GM04504 (cell line): ENCODE data around the gene ZER1.
"Not testable (repeated sequence)": the region's sequence is repeated elsewhere in the genome, so short reads cannot be mapped to it uniquely, and the experiment has no call there.

Experiments
- DNase-seq: peaks from one replicate; pipeline ENCODE4 v3.0.0-alpha.2; 2012; ENCODE audit warnings: low read depth

ZER1 gene

DNA sequence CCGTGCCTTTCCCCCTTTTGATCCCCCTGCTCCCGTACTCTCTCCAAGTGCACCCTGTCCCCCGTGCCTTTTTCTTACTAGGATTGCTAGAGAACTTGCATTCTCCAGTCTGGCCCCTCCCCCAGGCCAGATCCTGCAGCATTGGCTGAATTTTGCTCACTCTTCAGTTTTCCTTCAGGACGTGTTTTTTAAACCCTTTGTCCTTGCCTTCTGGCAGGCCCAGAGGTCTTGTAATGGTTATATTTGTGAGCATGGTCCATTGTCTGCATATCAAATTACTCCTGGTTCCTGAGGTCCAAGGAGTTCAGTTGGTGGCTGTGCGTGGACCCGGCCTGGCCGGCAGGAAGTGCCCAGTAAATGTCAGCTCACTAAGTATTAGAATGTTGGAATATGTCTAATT is 15.9 kb upstream of the ZER1 start:
- DNase-seq, result no peak

DNA sequence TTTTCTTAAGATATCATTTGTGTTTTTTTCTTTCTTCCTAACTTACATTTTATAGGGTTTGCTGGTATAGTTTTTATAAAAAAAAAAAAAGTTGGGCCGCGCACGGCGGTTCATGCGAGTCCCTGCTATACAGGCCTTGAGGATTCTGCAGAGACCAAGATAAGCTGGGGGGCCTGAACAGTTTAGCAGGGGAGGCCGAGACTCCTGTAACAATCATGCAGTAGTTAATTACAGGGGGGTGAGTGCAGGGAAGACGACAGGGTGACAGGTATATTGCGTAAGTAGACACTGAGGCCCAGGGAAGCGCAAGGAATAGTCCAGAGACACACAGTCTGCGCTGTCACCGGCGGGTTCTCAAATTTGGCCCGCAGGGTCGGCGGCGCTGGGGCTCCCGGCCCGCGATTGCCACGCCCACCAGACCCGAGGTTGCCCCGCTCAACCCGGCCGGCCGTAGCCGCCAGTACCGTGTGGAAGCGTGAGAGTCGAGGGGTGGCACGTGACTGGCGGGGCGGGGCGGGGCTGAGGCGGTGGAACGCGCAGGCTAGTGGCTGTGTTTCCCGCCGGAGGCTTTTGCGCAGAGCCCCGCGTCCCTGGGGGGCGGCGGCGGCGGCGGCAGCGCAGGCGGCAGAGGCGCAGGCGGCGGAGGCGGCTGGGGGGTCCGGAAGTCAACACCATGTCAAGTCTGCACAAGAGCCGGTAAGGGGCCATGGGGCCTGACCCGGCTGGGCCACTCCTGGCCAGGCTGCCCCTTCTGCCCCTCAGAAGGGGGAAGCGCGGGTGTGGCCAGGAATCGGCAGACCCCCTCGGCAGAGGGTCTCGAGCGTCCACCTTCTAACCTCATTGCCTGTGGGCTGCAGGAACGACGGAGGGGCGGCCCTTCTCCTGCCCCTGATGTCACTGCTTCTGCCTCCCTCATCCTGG is 15.2 kb upstream of the ZER1 start, which contains the start of gene TBC1D13:
Gene TBC1D13, plus strand, starts transcription at position 573 of the 921 bp plus-strand sequence. Its CDS starts 101 bp downstream, at position 674.
- peak; percentile 56 for DNase-seq

DNA sequence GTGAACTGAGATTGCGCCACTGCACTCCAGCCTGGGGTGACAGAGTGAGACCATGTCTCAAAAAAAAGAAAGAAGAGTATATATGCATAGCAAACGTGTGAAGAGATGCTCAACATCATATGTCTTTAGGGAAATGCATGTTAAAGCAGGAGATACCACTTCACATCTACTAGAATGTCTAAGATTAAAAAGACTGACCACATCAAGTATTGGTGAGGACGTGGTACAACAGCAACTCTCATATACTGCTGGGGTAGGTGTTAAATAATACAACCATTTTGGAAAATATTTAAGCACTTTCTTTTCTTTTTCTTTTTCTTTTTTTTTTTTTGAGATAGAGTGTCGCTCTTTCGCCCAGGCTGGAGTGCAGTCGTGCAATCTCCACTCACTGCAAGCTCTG is 13.7 kb upstream of the ZER1 start:
- no peak for DNase-seq

DNA sequence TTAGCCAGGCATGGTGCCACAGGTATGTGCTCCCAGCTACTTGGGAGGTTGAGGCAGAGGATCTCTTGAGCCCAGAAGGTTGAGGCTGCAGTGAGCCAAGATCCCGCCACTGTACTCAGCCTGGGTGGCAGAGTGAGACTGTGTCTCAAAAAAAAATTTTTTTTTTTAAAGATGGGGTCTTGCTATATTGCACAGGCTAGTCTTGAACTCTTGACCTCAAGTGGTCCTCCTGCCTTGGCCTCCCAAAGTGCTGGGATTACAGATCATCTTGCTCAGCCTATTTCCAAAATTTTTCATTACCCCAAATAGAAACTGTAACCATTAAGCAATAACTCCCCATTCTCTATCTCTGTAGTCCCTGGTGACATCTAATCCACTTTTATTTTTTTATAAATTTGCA is 10.9 kb upstream of the ZER1 start:
- DNase-seq, result no peak

DNA sequence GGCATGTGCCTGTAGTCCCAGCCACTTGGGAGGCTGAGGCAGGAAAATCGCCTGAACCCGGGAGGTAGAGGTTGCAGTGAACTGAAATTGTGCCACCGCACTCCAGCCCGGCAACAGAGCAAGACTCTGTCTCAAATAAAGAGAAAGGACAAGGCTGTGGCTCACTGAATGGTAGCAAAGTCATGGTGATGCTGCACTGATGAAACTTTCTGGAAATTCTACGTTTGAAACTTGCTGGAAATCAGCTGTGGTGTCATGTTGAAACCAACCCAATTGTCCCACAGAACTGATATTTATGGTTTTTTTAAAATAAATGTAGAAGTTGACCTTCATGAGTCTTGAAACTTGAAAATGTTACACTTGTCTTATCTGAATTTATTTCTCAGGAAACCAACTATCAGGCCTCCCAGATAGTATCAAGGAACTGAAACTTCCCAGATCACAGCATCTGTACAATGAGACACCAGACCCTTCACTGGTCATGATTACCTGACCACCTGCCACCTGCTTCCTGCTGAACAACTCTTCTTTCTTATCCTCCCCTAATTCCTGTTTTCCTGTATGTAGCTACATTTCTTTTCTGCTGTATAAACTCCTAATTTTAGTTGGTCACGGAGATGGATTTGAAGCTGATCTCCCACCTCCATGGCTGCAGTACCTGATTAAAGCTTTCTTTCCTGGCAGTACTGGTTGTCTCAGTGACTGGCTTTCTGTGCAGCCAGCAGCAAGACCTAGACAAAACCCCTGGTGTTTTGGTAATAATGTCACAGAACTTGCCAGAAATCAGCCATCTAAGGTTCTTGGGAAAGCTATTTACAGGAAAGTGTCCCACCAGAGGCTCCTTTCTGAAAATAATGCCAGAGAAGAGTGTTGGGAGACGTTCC is 9.7 kb upstream of the ZER1 start:
- DNase-seq, result no peak

DNA sequence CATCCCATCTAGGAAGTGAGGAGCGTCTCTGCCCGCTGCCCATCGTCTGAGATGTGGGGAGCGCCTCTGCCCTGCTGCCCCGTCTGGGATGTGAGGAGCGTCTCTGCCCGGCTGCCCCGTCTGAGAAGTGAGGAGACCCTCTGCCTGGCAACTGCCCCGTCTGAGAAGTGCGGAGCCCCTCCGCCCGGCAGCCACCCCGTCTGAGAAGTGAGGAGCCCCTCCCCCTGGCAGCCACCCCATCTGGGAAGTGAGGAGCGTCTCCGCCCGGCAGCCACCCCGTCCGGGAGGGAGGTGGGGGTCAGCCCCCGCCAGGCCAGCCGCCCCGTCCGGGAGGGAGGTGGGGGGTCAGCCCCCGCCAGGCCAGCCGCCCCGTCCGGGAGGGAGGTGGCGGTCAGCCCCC is 8.4 kb upstream of the ZER1 start:
- DNase-seq, result not testable (repeated sequence)

DNA sequence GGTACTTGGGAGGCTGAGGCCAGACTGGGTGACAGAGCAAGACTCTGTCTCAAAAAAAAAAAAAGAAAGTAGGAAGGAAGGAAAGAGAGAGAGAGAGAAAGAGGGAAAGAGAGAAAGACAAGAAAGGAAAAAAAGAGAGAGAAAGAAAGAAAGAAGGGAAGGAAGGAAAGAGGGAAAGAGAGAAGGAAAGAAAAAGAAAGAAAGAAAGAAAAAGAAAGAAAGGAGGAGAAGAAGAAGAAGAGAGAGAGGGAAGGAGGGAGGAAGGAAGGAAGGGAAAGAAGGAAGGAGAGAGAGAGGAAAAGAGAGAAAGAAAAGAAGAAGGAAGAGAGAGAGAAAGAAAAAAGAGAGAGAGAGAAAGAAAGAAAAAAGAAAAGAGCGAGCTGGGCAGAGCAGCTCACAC is 3.1 kb upstream of the ZER1 start:
- no peak for DNase-seq

DNA sequence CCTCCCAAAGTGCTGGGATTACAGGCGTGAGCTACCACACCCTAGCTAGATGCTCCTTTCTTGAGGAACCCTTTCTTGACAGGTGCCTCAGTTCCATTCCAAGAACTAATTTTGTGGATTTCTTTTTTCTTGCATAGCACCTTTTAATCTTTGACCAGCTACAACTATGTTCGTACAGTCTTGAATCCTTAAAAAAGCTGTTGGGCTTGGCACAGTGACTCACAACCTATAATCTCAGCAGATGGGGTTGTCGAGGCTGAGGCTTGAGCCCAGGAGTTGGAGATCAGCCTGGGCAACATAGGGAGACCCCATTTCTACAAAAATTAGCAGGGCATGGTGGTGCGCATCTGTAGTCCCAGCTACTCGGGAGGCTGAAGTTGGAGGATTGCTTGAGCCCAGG is 1.3 kb upstream of the ZER1 start:
- no peak for DNase-seq

DNA sequence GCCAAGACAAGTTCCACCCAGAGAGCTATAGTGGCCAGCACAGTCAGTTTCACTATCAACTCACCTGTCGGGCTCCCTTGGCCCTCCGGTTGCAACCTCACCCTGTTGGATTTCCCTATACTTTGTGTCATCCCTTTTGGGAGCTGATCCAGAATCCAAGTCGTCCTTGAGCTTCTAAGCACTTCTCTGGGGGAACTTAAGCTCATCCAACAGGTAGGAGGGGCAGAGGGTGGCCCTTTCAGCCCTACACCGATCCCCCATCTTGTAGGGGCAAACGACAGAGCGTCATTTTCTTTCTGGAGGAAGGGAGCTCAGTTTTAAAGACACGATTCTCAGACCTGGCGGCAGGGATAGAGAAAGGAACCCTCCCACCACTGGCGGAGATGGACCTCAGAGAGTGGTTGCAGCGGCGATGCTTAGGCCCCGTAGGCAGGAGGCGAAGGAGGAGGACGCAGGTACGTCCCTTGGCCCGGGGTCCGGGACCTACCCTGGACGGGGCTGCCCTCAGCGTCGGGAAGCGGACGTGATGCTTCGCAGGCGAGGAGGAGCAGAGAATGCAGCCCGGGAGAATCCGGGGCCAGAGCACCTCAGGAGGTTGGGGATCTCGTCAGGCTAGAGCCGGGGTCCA is 519 bp downstream of the ZER1 start:
- no peak for DNase-seq

DNA sequence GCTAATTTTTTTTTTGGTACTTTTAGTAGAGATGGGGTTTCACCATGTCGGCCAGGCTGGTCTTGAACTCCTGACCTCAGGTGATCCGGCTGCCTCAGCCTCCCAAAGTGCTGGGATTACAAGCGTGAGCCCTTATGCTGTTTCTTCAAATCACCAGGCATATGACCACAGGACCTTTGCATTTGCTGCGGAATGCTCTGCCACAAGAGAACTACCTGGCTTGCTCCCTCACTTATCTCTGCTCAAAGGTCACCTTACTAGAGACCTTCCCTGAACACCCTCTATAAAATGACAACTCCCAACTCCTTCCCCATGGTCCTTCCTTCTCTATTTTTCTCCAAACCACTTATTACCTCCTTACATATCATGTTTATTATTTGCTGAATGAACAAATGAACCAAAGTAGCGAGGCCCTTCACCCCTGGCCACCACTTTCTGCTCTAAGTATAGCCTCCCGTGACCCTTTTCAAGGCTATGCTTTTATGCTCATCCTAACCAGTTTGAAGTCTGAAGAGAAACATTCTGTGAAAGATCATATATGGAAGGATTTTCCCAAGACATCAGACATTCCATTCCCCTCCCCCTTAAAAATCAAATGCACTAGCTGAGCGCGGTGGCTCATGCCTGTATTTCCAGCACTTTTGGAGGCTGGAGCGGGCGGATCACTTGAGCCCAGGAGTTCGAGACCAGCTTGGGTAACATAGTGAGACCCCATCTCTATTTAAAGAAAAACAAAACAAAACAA is 1.3 kb downstream of the ZER1 start:
- no peak for DNase-seq

DNA sequence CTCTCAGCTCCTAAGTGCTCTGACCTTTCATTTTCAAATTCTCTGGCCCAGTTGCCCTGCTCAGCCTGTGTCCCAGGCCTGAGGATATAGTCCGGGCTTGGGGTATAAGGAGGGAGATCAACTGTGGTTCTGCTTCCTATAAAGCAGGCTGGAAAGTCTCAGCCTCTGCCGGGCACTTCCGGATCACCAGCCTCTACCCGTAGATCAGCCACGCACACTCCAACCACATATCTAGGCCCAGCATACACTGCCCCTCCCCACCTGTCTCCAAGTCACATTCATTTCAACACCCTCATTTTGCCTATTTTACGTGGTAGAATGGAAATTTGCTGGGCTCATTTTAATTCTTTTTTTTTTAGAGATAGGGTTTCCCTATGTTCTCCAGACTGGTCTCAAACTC is 3.1 kb downstream of the ZER1 start:
- DNase-seq, result no peak

DNA sequence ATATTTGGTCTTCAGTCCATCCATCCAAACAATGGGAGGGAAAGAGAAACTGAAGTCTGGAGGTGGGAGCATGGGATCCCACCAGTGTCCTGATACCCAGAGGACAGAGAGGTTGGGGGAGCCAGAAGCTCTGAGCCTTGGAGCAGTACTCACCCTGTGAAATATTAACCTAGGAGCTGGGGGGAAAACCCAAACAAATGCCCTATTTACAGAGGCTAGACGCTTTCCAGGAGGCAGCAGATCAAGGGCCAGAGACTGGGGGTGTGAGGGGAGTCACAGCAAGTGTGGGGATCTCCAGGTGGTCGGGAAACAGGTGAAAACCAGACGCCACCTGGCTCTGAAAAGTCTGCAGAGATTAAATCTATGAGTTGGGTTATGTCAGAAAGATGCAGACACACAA is 6.2 kb downstream of the ZER1 start:
- no peak for DNase-seq

DNA sequence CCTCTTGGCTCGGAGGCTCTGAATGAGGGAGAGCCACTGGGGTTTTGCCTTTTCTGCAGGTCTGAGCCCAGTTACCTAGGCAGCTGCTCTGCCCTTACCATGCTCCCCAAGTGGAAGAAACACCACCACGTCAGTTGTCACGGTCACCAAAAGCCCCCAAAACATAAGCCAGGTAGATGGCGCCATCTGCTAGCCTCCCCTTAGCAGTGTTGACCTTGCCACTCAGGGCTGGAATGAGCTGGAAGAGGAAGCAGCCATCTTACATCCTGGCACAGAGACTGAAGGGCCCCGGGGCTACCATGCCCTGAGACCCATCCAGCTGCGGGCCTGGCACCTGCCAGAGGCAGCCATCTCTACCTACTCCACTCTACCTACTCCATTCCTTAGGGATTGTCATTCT is 7.4 kb downstream of the ZER1 start:
- no peak for DNase-seq

DNA sequence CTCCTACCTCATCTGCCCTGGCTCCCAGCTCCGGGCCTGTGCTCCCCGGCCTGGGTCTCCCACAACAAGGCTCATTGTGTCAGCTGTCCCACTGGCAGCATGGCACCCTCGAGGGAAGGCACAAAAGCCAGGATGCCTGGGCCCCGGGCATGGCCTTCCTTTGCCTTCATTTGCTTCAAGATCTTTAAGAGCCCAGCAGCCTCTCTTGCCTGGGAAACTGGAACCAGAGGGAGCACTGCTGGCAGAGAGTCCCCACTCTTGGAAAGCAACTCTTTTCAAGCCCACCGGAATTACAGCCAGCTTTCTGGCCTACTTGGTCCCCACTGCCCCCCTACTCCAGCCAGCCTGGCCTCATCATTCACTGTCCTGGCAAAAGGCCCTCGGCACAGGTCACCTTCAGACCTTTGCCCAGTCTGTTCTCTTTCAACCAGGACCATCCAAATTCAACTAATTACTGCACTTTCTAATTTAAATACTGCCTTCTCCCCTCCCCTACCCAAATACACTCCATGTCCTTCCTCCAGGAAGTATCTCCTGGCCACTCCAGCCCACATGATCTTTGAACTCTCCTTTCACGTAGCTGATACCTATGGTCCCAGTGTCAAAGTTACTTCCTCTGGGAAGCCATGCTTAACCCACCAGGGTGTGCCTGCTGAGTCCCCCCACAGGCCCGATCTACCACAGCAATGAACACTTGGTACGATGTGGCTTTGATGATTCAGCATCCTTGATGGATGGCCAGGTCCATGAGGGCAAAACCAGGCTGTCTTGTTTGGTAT is 8.9 kb downstream of the ZER1 start:
- DNase-seq, result no peak

DNA sequence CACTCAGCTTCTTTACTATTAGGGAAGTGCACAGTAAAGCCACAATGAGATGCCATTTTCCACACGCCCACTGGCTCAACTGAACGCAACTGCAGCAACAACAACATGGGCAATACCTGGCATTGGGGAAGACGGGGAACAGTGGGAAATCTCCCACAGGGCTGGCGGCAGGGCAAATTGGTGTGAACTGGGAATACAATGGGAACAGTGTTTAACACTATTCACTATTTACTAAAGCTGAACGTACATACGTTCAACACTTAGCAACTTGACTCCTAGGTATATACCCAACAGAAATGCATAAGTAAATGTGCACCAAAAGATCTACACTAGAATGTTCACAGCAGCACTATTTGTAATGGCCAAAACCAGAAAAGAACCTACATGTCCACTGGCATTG is 14.1 kb downstream of the ZER1 start:
- DNase-seq, result no peak

DNA sequence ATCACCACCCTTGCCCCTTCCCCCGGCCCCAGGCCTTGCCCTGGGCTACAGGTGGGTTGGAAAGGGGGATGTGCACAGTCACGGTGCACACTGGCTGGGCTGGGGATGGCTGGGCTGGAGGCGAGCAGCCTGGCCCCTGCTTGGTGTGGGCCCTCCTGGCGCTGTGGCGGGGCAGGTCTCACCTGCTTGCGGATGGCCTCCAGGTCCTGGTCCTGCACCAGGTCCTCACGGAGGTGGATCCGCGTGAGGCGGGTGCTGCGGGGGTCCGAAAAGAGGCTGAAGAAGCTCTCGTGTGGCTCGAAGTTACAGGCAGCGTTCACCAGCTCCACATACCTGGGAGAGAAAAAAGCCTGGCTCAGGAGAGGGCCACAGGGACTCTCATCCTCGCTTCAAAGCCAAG is 18.1 kb downstream of the ZER1 start:
- no peak for DNase-seq

DNA sequence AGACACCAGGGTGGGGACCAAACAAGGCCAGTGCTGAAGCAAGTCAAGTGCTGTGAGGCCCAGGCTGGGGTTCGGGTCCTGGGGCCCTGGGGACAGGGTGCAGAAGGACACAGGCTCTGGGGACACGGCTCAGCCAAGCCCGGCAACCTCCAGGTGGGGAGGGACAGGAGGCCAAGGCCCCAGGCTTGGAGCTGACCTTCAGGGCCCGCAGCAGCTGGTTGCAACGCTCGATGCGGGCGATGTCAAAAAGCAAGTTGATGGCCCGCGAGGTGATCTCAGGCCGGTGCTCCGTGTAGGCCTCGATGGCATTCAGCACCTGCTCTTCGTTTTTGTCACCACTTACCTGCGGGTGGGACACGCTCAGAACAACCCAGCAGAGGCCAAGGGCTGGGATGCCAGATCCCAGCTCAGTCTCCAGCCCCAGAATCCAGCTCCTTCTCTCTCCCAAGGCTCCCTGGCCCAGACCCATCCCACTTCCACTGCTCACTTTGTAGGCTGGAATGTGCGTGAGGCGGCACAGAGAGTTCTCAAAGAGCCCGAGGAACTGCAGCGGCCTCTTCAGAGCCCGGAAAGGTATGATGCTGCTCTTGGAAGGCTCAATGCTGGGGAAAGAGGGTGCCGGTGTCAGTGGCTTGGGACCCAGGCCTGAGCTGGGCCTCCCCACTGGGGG is 20.7 kb downstream of the ZER1 start:
- DNase-seq, result no peak

DNA sequence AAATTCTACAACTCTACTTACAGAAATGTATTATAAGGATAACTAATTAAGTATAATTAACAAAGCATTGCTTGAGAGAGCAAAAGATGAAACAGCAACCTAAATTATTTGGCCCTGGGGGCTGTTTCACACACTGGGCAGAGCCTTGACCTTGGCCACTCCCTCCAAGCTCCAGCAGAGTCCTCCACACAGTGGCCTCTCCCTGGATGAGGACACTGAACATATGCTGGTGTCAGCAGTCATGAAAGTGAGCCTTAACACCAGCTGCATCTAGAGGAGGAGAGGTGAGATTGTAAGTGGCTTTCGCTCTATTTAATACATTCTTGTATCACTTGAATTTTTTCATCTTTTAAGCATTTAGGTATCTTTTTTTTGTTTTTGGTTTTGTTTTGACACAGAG is 24.5 kb downstream of the ZER1 start:
- DNase-seq, result no peak

DNA sequence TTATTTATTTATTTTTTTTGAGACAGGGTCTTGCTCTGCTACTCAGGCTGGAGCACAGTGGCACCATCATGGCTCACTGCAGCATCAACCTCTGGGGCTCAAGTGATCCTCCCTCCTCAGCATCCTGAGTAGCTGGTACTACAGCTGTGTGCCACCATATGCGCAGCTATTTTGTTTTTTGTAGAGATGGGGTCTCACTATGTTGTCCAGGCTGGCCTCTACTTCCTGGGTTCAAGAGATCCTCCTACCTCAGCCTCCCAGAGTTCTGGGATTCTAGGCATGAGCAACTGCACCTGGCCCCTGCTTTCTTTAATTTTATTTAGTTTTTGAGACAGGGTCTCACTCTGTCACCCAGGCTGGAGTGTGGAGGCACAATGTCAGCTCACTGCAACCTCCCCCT is 28.3 kb downstream of the ZER1 start:
- no peak for DNase-seq

DNA sequence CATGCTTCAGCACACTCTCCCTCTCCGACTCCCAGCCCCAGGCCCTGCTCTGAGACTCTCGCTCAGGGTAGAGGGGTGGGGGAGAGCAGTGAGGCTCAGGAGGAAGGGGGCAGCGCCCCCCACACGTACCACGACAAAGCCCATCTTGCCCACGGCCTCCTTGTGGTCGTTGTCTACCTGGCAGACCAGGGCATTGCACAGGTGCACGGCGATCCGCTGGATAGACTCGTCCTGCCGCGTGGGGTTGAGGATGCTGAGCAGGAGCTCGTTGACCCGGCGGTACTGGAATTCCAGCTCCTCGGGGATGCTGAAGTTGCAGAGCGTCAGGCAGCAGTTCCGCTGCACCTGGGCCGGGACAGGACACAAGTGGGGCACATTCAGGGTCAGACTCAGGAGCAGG is 29.3 kb downstream of the ZER1 start:
- DNase-seq, result no peak

DNA sequence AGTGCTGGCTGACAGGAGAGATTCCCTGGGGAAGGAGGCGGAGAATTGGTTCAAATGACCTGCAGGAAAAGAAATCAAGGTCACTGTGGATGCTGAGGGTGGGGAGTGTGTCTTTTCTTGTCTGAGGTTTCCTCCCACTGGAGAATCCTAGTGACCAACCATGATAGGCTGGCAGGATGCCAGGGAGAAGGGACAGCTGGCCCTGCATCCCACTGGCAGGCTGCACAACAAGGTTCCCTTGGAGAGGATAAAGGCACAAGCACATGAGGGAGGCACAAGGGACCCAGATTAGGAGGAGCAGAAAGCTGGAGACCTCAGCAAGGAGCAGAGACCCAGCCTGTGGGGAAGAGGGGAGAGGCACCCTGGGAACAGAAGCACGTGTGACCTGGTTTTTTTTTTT is 36.4 kb downstream of the ZER1 start:
- DNase-seq, result no peak
